GM18520 (cell line): ENCODE measurements around the gene NRF1.

Experiments
- ATAC-seq: cut with Tn5 transposase; IDR thresholded peaks from one replicate; pipeline ENCODE4 v1.9.1; 2021; ENCODE audit not compliant: unreplicated experiment

NRF1 gene

DNA sequence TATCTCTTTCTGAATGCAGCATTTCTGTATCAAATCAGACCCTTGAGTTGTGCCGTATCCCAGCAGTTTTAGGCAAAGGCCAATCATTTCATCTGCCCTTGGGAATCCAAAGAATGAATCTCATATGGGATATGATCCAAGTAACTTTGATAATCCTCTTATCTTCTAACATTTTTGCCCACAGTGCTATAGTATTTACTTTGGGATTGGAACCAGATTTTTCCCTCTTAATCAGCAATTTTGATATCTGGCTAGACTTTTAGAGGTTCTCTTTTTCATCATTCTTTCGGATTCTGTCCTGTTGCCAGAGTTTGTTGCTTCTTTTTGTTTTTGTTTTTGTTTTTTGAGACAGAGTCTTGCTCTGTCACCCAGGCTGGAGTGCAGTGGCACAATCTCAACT is 118.0 kb downstream of the NRF1 start:
- ATAC-seq, result no peak

DNA sequence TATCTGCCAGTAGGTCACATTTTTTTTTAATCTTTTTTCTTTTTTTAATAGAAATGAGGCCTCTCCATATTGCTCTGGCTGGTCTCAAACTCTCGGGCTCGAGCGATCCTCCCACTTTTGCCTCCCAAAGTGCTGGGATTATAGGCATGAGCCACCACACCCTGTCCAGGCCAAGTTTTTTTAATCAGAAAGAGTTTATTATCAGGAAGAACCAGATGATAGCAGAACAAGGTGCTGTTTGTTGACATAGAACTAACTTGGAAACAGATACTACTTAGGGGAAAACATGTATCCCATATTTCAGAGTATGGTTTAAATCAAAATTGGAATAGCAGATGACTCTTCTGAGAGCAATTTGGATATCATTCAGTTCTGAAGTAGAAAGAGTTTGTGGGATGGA is 118.6 kb downstream of the NRF1 start:
- no peak for ATAC-seq

- no peak for ATAC-seq
These were observed 122.9 kb downstream of the NRF1 start for GRCh38 chr7:129734400-129734799.

GRCh38 chr7:129739427-129739826 is 127.9 kb downstream of the NRF1 start:
- no peak for ATAC-seq

GRCh38 chr7:129740574-129741410 is 129.3 kb downstream of the NRF1 start:
- ATAC-seq, result no peak

- no peak for ATAC-seq
These were observed 130.3 kb downstream of the NRF1 start for GRCh38 chr7:129741743-129742213.

GRCh38 chr7:129742256-129742655 is 130.7 kb downstream of the NRF1 start:
- no peak for ATAC-seq

DNA sequence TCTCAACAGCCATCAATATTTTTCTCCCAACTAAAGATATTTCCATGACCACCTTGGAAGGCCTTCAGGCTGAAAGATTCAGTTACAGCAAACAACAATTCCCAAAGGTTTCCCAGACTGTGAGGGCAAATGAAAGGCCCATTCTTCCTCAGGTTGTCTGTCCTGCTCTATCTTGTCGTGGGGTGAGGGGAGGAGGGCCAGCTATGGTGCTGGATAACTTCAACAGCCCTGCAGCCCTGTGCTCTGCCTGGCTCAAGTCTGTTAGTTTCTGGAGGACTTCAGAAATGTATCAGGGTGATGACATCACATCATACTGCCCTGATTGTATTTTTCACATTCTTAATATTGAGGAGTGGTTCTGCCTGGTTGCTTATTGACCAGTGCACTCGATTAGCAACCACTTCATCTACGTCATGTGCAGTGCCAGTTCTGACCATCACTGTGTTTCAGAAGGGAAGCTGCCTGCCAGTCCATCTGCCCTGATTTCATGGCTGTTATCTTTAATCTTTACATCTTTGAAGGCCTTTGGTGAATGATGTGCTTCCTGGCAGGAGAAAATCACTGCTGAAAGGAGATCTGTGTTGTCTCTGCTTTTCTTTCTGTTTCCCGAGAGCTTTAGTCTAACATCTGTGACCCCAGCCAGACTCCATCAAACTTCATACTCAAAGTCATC is 135.5 kb downstream of the NRF1 start:
- no peak for ATAC-seq

DNA sequence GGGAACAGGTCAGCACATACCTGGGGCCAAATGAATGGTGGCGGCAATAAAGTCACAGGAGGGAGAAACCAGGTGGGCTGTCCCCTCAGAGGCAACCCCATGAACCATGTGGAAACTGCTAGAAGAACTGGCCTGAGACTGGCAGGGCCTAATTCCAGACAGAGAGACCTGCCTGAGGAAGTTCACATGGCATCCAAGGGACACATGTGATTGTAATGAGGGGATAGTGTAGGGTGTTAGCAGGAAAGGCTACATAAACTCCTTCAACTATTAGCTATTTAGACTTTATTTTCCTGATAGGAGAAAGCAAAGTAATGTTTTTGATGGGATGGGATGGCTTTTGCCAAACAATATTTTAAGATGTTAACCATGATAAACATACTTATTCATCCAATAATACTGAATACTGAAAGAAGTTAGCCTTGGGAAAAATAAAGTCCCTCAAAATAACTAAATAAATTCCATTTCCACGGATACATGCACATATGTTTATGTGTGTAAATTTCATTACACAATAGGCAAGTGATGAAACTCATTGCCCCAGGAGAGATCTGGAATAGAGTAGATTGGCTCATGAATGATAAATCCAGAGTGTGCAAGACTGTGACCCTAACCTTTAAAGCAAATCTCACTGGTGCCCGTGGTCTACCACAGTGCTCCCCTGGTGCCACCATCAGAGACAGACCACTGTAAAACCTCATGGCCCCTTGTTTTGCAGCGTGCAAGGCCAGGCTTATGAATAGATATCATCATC is 137.0 kb downstream of the NRF1 start:
- ATAC-seq, result no peak

GRCh38 chr7:129750091-129750490 is 138.6 kb downstream of the NRF1 start:
- no peak for ATAC-seq

GRCh38 chr7:129750501-129750900 is 139.0 kb downstream of the NRF1 start:
- ATAC-seq, result no peak

DNA sequence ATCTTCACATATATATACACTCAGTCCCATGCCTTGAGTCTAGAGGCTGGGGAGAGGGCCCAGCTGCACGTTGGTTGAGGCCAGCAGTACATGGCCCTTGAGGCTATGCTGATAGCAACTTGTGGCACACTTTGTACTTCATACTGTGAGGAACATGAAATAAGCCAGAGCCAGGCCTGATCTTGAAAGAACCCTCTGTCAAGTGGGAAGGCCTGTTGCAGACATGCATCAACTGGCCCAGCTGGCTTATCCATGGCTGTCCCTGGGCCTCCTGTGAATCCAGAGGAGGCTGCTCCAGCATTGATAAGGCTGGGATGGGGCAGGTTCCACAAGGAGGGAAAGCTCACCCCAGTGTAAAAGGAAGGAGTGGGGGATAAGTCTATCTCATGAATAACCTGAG is 140.4 kb downstream of the NRF1 start:
- ATAC-seq, result no peak

DNA sequence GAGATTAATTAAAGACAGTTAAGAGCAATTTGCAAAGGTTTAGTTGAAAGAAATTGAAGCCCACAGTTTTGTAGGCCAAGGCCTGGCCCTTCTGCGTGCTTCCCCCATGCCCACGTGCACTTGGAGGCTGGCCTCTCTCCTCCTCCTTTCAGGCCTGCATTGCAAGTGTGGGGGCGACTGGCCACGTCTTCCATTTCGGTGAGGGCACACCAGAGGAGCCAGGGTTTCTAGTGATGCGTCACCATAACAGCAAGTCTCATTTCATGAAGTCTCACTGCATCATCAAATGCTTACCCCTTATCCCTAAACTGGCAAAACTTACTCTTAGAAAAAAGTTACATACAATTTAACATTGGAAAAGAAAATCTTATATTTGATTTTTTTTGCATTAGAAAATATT is 141.2 kb downstream of the NRF1 start:
- no peak for ATAC-seq

DNA sequence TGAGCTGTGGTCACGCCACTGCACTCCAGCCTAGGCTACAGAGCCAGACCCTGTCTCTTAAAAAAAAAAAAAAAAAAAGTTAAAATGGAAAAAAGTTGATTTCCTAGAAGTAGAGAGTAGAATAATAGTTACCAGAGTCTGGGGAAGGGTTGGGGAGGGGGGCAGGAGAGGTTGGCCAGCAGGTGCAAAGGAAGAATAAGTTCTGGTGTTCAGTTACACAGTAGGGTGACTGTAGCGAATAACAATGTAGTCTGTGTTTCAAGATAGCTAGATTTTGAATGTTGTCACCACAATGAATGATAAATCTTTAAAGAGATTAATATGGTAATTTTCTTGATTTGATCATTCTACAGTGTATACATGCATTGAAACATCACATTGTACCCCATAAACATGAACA is 142.9 kb downstream of the NRF1 start:
- ATAC-seq, result no peak

- ATAC-seq, result no peak
These were observed 146.5 kb downstream of the NRF1 start for GRCh38 chr7:129757991-129758390.

DNA sequence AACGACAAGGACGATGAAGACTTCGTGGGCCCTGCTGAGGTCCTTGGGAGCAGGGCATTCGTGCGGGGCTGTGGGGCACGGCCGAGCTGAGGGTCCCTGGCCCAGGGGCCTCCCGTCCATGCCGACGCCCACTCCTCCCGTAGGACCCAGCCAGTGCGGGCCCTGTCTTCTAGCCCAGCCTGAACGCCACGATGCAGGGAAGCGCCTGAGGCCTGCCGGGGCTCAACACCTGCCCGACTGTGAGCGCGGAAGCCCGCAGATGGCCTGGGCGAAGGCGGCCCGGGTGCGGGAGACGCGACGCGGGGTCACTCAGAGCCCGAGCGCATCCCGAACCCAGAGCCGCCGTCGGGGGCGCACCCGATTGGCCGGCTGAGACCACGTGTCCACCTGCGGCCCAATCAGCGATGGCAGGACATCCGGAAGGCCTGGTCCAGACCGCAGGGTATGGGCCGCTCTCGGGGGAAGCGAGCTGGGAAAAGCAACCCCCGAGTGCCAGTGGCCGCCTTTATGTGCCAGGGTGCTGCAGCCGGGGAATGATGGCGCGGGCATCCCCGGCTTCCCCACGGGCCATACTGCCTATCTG is 151.0 kb downstream of the NRF1 start:
- ATAC-seq, result no peak

- no peak for ATAC-seq
These were observed 152.9 kb downstream of the NRF1 start for GRCh38 chr7:129764247-129765084.

DNA sequence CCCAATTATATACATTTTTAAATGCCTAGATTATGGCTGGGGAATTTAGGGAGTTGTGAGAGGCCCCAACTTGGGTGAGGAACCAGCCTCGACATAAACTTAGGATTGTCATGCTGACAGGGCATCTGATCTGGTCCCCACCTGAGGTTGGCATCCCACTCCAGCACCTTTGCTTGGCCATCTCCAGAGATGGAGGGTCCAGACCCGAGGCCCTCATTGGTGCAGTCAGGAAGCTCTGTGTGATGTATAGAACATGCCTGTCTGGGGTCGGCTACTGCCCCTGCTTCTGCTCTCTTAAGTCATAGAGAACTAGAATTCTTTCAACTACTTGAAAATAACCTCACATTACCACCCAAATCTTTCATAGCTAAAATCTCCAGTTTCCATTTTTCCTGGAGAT is 153.8 kb downstream of the NRF1 start:
- no peak for ATAC-seq

DNA sequence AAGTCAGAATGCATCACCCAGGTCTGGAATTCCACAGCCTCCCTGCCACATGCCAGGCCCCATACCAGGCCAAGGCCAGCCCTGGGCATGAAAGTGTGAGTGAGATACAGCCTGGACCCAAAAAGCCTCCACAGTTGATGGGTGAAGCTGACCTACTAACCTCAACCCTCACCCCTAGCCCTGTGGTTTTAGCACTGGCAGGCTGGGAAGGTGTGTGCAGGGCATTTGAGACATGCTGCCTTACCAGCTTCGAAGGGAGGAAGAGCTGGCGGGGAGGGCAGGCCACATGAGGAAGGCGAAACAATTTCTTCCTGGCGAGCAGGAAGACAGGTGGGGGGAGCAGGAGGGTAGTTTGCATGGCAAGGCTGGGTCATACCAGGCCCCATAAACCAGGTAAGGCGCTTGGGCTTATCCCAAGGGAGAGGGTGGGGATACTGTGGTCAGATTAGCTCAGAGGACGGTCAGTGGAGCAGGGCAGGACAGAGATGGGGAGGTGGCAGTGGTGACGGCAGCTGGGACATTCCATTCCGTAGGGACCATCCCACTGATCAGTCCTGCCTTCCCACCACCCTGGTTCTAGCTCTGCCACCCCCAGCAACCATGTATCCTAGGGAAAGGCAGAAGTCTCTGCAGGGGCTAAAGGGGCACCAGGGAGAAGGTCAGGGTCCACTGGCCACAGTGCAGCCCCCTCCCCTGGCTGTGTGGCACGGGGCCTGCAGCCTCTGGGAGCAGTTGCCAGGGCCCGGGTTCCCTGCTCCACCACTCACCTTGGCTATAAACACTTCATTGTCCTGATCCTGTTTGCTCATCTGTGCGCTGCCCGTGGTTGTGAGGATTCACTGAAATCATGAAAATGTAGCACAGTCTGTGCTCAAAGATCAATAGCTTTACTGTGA is 155.8 kb downstream of the NRF1 start:
- ATAC-seq, result no peak
